GM23248 (cell line): ENCODE measurements around the gene SPATS2L. TPM values are rescaled to one million over a fixed set of nuclear protein-coding genes. Genes with fewer than 3 reads are reported as not detected.

ENCODE experiments used
- DNase-seq: peaks from one replicate; pipeline ENCODE4 v3.0.0-alpha.2; 2015
- H2AFZ ChIP-seq: fragments of 200-600 bp; sonication (generic); 2 replicates; pipeline ENCODE4 v1.6.1; 2016; ENCODE audit warnings: antibody characterized with exemption
- H3F3A ChIP-seq: fragments of 200-600 bp; sonication (generic); 2 replicates; pipeline ENCODE4 v1.6.1; 2016; ENCODE audit warnings: mild to moderate bottlenecking, antibody characterized with exemption, mixed run types; ENCODE audit not compliant: insufficient read depth
- H3K27ac ChIP-seq: fragments of 200-600 bp; sonication (generic); 2 replicates; pipeline ENCODE4 v1.5.1; 2016; ENCODE audit warnings: mild to moderate bottlenecking
- H3K27me3 ChIP-seq: fragments of 200-600 bp; sonication (generic); replicated peaks from 2 replicates; pipeline ENCODE4 v1.6.1; 2016; ENCODE audit warnings: mild to moderate bottlenecking; ENCODE audit not compliant: insufficient read depth
- H3K36me3 ChIP-seq: fragments of 200-600 bp; sonication (generic); 2 replicates; pipeline ENCODE4 v1.6.1; 2016; ENCODE audit warnings: low read depth, mild to moderate bottlenecking
- H3K4me1 ChIP-seq: fragments of 200-600 bp; sonication (generic); 2 replicates; pipeline ENCODE4 v1.6.1; 2016; ENCODE audit warnings: mild to moderate bottlenecking; ENCODE audit not compliant: insufficient read depth
- H3K4me2 ChIP-seq: fragments of 200-600 bp; sonication (generic); one replicate; pipeline ENCODE4 v1.6.1; 2016; ENCODE audit warnings: mild to moderate bottlenecking; ENCODE audit not compliant: unreplicated experiment
- H3K4me3 ChIP-seq: fragments of 200-600 bp; sonication (generic); 2 replicates; pipeline ENCODE4 v1.5.1; 2016; ENCODE audit warnings: mild to moderate bottlenecking
- H3K79me2 ChIP-seq: fragments of 200-600 bp; sonication (generic); 2 replicates; pipeline ENCODE4 v1.6.1; 2016; ENCODE audit warnings: mild to moderate bottlenecking; ENCODE audit not compliant: insufficient read depth
- H3K9ac ChIP-seq: fragments of 200-600 bp; sonication (generic); 2 replicates; pipeline ENCODE4 v1.6.1; 2016; ENCODE audit warnings: mild to moderate bottlenecking
- H3K9me2 ChIP-seq: fragments of 200-600 bp; sonication (generic); 2 replicates; pipeline ENCODE4 v1.6.1; 2016; ENCODE audit warnings: mixed run types, mild to moderate bottlenecking, moderate library complexity; ENCODE audit not compliant: insufficient read depth
- H3K9me3 ChIP-seq: fragments of 200-600 bp; sonication (generic); one replicate; pipeline ENCODE4 v1.6.1; 2017; ENCODE audit warnings: low read depth
- H4K20me1 ChIP-seq: fragments of 200-600 bp; sonication (generic); 2 replicates; pipeline ENCODE4 v1.6.0; 2016; ENCODE audit not compliant: insufficient read depth
- EZH2 ChIP-seq: fragments of 200-600 bp; sonication (generic); IDR thresholded peaks from 2 replicates; pipeline ENCODE4 v1.6.1; 2018; ENCODE audit warnings: antibody characterized with exemption, mild to moderate bottlenecking; ENCODE audit not compliant: insufficient read depth, poor library complexity, severe bottlenecking
- EZH2phosphoT487 ChIP-seq: fragments of 200-600 bp; sonication (generic); IDR thresholded peaks from 2 replicates; pipeline ENCODE4 v1.6.1; 2018; ENCODE audit warnings: antibody characterized with exemption, moderate library complexity, mild to moderate bottlenecking, low read depth; ENCODE audit not compliant: insufficient read depth
- WGBS, 2 experiments: methylation state at CpG; one replicate each; pipeline ENCODE4 v1.1.6; 2015 to 2017; ENCODE audit warnings: low lambda C conversion rate in 2 of 2, low coverage in 1 of 2; ENCODE audit errors: missing lambda C conversion rate in 2 of 2; 5-methylcytosine and 5-hydroxymethylcytosine counted together
- in situ Hi-C: fragments of 300-500 bp; cut with MboI; formaldehyde crosslinking; loops from 2 replicates; pipeline ENCODE4 v1.15.0; 2020
- polyA plus RNA-seq: library from polyadenylated mRNA; unstranded; fragments of >200 nt; fragmentation: Nextera tagmentation; extraction: Ambion mirVana; gene quantifications from 2 replicates; pipeline ENCODE4 v1.2.1, GENCODE V29; 2016
- total RNA-seq: library from RNA; depleted of rRNA; stranded (reverse); fragments of >200 nt; shearing (Covaris generic); gene quantifications from 2 replicates; pipeline ENCODE4 v1.2.3, GENCODE V29; 2014

The SPATS2L gene
- total and polyA plus RNA-seq, 2 experiments from 2014 or later: 78.3 to 128 TPM

DNA sequence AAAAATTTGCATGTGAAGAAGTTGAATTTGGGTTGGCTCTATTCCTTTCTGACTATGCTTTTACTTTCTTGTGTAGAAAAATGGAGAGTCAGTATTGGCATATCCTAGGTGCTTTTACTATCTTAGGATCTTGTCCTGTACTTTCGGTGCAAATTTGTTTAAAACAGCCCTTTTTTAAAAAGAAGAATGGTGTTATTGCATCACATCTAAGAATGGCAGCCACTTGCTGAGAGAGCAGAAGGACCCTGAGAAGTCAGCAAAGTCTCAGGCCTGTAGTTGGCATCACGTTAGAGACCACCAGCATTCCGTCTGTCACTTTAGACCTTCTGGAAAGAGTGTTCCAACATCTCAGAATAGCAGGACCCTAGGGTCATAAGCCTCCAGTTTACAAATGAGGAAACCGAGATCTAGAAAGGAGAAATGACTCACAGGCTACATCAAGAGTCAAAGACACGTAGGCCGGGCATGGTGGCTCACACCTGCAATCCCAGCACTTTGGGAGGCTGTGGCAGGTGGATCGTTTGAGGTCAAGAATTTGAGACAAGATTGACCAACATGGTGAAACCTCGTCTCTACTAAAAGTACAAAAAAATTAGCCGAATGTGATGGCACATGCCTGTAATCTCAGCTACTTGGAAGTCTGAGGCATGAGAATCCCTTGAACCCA is 42.5 kb downstream of the SPATS2L start:
- peaks cover 4% of the 10 kb centered on the region; the same call in 1 of the 2 replicates for H3K9me2 ChIP-seq
- no peaks in the 10 kb centered on the region for H4K20me1 ChIP-seq
- in situ Hi-C loops: no loop called here
- peaks cover 19% of the 10 kb centered on the region for H3F3A ChIP-seq
- no peak overlapping the region for H3K9ac ChIP-seq
- no peak overlapping the region for H3K4me2 ChIP-seq
- no peak overlapping the region for H3K27ac ChIP-seq
- no peak for DNase-seq
- H3K9me3 ChIP-seq: no peaks in the 10 kb centered on the region
- peaks cover 98% of the 10 kb centered on the region for H3K79me2 ChIP-seq
- peaks cover 31% of the 10 kb centered on the region for H3K4me1 ChIP-seq
- H3K4me3 ChIP-seq: no peak overlapping the region
- TF ChIP-seq EZH2 (no peak), EZH2phosphoT487 (no peak)
- no peak overlapping the region for H2AFZ ChIP-seq
- H3K27me3 ChIP-seq: no peaks in the 10 kb centered on the region
- no peaks in the 10 kb centered on the region for H3K36me3 ChIP-seq
- WGBS, 2 experiments: 96 to 99% methylated on average over 9 of the region's 9 CpGs

DNA sequence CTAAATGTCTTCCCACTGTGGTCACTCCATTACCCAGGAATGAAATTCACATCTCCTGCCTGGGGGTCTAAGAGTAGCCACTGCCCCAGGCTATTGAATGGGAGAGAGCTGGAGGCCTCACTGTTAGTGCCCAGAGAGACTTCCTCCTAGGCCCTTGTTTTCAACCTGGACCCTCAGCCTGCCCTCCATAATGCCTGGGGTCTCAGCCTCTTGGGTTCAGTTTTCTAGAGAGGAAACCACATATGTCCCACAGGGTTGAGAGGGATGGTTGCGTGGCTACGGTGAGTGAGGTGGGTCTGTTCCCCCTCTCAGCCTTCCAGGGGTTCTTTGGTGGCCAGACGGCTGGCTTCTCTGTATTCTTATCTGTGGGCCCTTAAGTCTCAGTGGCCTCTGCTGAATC is 43.4 kb downstream of the SPATS2L start:
- WGBS, 2 experiments: 98 to 100% methylated on average over 3 of the region's 3 CpGs
- Histone ChIP-seq H3K79me2 (peaks cover 98% of the 10 kb centered on the region), H3K27ac (no peak overlapping the region)

DNA sequence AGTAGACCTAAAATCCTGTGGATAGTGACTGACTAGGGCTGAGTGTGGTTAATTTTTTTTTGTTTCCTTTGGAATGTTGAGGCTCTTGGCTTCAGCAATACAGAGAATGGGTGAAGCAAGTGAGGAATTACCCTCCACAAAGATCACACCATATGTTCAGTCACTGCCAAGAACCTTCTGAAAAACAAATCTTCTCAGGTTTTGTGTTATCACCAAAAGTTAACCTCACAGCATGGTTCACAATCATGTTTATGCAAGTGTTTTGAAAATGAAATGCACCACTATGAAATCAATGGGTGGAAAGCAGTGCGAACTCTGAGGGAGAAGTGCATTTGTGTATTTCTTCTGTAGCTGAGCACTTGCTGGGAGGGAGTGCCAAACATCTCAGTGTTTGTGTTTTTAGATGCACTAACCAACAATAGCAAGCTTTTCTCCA is 44.4 kb downstream of the SPATS2L start:
- H4K20me1 ChIP-seq: no peaks in the 10 kb centered on the region
- H3K27ac ChIP-seq: peak overlapping the region; percentile 42; the same call in 1 of the 2 replicates
- no peak overlapping the region for H3K9ac ChIP-seq
- no peaks in the 10 kb centered on the region for H3K9me2 ChIP-seq
- no peak overlapping the region for H3K4me3 ChIP-seq
- TF ChIP-seq EZH2 (no peak), EZH2phosphoT487 (no peak)
- H3K9me3 ChIP-seq: no peaks in the 10 kb centered on the region
- no peaks in the 10 kb centered on the region for H3K36me3 ChIP-seq
- peaks cover 25% of the 10 kb centered on the region for H3F3A ChIP-seq
- 95 to 97% methylated on average over 1 of the region's 1 CpG for WGBS, 2 experiments
- peaks cover 98% of the 10 kb centered on the region for H3K79me2 ChIP-seq
- DNase-seq: peak; percentile 50
- H2AFZ ChIP-seq: no peak overlapping the region
- in situ Hi-C loops: no loop called here
- H3K27me3 ChIP-seq: no peaks in the 10 kb centered on the region
- H3K4me1 ChIP-seq: peaks cover 32% of the 10 kb centered on the region
- no peak overlapping the region for H3K4me2 ChIP-seq

More for the DNA sequence above, 43.4 kb downstream of the SPATS2L start:
- Histone ChIP-seq H3K9ac (no peak overlapping the region), H3K4me1 (peaks cover 31% of the 10 kb centered on the region), H3K36me3 (no peaks in the 10 kb centered on the region), H3K4me3 (no peak overlapping the region), H2AFZ (no peak overlapping the region), H3K9me3 (no peaks in the 10 kb centered on the region), H3K9me2 (no peaks in the 10 kb centered on the region), H3F3A (peaks cover 19% of the 10 kb centered on the region), H4K20me1 (no peaks in the 10 kb centered on the region), H3K4me2 (no peak overlapping the region), H3K27me3 (no peaks in the 10 kb centered on the region)
- in situ Hi-C loops: no loop called here
- no peak for TF ChIP-seq EZH2phosphoT487
- no peak for TF ChIP-seq EZH2
- no peak for DNase-seq

DNA sequence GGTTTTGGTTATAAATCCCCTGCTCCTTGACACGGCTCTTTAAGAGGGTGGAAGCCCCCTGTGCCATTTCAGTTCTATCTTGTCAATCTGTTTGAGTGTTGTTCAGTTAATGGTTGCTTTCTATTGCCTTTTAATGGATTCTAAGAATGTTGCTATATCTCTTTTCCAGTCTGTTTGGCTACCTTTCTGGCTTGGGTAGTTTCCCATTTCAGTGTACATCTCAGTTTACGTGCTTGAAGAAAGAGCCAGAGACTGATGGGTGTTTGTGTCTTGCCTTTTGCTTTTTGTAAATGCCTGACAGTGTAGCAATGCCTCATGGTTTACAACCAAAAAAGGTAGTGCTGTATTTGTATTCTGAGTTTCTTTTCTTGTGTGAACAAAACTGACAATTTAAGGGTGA is 45.3 kb downstream of the SPATS2L start:
- Histone ChIP-seq H3K9me2 (no peaks in the 10 kb centered on the region), H3K79me2 (peaks cover 98% of the 10 kb centered on the region), H3K27me3 (no peaks in the 10 kb centered on the region), H3K27ac (no peak overlapping the region), H3K4me1 (peaks cover 41% of the 10 kb centered on the region), H4K20me1 (no peaks in the 10 kb centered on the region), H3F3A (peaks cover 35% of the 10 kb centered on the region), H3K9me3 (no peaks in the 10 kb centered on the region), H2AFZ (no peak overlapping the region), H3K9ac (no peak overlapping the region), H3K4me2 (no peak overlapping the region), H3K4me3 (no peak overlapping the region), H3K36me3 (no peaks in the 10 kb centered on the region)
- no peak for TF ChIP-seq EZH2phosphoT487
- no peak for TF ChIP-seq EZH2
- in situ Hi-C loops: no loop called here
- 98 to 100% methylated on average over 2 of the region's 2 CpGs for WGBS, 2 experiments
- DNase-seq: no peak
